HepG2 (cell line): ENCODE results near the gene KRTDAP.

ENCODE experiments used
- CEBPB ChIP-seq: IDR thresholded peaks from 2 replicates; pipeline ENCODE4 v1.6.1; 2011; ENCODE audit warnings: low read depth, low read length, improper control_type of control experiment, borderline replicate concordance
- CHD4 ChIP-seq: fragments of 200-600 bp; sonication (generic); IDR thresholded peaks from 2 replicates; pipeline ENCODE4 v1.7.0; 2017; ENCODE audit warnings: mild to moderate bottlenecking, low read length, borderline replicate concordance
- CTCF ChIP-seq: sonication (generic); formaldehyde crosslinking; IDR thresholded peaks from 2 replicates; pipeline ENCODE4 v1.5.0; 2020; ENCODE audit warnings: mild to moderate bottlenecking, missing genetic modification reagents, moderate library complexity
- EHMT2 ChIP-seq: fragments of 200-600 bp; sonication (generic); IDR thresholded peaks from 2 replicates; pipeline ENCODE4 v1.7.0; 2017; ENCODE audit warnings: antibody characterized with exemption, low read depth, low read length, borderline replicate concordance
- EZH2 ChIP-seq: conservative IDR thresholded peaks from 2 replicates; pipeline ENCODE4 v1.6.1; 2012; ENCODE audit warnings: mild to moderate bottlenecking, low read depth, low read length, moderate library complexity
- FOXO4 ChIP-seq: sonication (generic); formaldehyde crosslinking; conservative IDR thresholded peaks from 2 replicates; pipeline ENCODE4 v1.8.1; 2023; ENCODE audit warnings: missing genetic modification reagents
- FOXP1 ChIP-seq, 2 experiments: fragments of 450-650 bp in 1 of 2; IDR thresholded peaks; 2 replicates each; pipeline ENCODE4 v1.6.1; 2017 to 2018; ENCODE audit warnings: antibody characterized with exemption in 1 of 2
- GPN1 ChIP-seq: sonication (generic); formaldehyde crosslinking; IDR thresholded peaks from 2 replicates; pipeline ENCODE4 v1.5.1; 2020; ENCODE audit warnings: missing genetic modification reagents, borderline replicate concordance
- NBN ChIP-seq: fragments of 450-650 bp; conservative IDR thresholded peaks from 2 replicates; pipeline ENCODE4 v1.6.1; 2017
- POLR2G ChIP-seq: fragments of 200-400 bp; formaldehyde crosslinking; IDR thresholded peaks from 2 replicates; pipeline ENCODE4 v1.6.1; 2018; ENCODE audit warnings: mild to moderate bottlenecking, low read depth, low read length, moderate library complexity
- PRDM15 ChIP-seq: sonication (generic); formaldehyde crosslinking; IDR thresholded peaks from 2 replicates; pipeline ENCODE4 v1.4.0; 2020; ENCODE audit warnings: missing genetic modification reagents
- ZSCAN9 ChIP-seq: IDR thresholded peaks from 2 replicates; pipeline ENCODE4 v1.6.1; 2016; ENCODE audit warnings: borderline replicate concordance

- TF ChIP-seq PRDM15 (CRISPR knock-in tag) (no peak), EHMT2 (no peak), GPN1 (CRISPR knock-in tag) (no peak), CTCF (CRISPR knock-in tag) (no peak), ZSCAN9 (CRISPR knock-in tag) (no peak), FOXP1 (IDR thresholded peaks at IDR 0.05) (no peak), FOXP1 (CRISPR knock-in tag; IDR thresholded peaks at IDR 0.05) (no peak), NBN (no peak), CHD4 (no peak), POLR2G (no peak), EZH2 (no peak), FOXO4 (no peak), CEBPB (no peak)
Measured at GRCh38 chr19:35491836-35492360, 1.6 kb upstream of the KRTDAP start.
